Raji (cell line): Measurements from ENCODE around the gene DNAH8.

Experiments
- POLR2A ChIP-seq: IDR thresholded peaks from 2 replicates; pipeline ENCODE4 v1.6.1; 2011; ENCODE audit warnings: low read depth, low read length, control low read depth; ENCODE audit not compliant: insufficient read depth

The DNAH8 gene

GRCh38 chr6:38722727-38723334, 7.7 kb downstream of the DNAH8 start:
- no peak for TF ChIP-seq POLR2A

DNA sequence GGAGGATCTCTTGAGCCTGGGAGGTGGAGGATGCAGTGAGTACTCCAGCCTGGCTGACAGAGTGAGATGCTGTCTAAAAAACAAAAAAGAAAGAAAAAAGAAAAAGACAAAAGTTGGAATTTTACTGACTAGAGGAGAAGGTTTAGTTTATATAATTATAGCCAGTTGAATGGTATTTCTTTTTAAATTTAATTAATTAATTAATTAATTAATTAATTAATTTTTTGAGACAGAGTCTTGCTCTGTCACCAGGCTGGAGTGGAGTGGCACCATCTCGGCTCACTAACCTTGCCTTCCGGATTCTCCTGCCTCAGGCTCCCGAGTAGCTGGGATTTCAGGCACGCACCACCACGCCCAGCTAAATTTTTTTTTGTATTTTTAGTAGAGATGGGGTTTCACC, 8.7 kb downstream of the DNAH8 start:
- TF ChIP-seq POLR2A, result no peak

DNA sequence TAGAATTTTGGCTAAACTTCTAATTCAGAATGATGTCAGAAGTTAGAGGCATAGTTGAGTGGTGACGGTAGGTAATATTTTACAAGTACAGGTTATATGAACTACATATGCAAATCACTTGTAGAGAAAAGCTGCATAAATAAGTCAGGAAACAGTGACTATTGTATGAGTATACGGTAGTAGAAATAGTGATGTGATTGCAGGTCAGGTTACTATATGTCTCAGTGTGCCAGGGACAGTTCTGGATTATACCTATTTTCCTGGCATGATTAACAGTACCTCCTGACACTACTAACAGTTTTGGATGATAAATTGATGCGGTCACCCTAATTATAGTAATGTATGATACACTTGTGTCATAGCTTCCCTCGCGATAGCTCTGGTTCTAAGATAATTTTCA, 9.2 kb downstream of the DNAH8 start:
- no peak for TF ChIP-seq POLR2A

GRCh38 chr6:38725414-38726183, 10.5 kb downstream of the DNAH8 start:
- no peak for TF ChIP-seq POLR2A

GRCh38 chr6:38728203-38728602, 13.1 kb downstream of the DNAH8 start:
- no peak for TF ChIP-seq POLR2A

DNA sequence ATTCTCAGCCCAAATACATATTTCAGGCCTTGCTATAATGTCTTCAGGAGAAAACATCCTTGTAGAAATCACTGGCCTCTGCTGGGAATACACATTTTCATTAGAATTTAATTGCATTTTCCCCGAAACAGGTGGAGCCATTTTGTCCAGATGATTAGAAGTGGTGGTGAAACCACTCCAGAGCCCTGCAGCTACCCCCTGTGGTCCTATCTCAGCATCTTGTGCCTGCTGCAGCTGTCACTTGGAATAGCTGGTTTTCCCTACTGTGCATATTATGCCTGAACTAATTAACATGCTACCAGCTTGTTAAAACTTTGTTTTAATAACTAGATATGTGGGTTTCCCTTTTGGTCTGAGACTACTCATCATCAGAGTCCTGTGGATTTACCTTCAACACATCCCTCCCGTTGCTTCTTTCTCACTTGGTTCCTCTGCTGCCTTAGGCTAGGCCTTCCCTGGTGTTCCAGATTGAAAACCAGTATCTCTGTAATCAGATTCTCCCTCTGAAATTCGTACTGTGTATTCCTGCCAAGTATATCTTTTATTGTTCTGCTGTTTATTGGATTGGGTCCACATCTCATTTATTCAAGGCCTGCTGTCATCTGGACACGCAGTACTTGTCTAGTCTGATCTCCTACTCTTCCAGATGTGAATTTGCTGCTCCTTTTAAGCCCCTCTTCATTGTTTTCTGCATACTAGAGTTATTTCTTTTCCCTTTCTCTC, 15.2 kb downstream of the DNAH8 start:
- no peak for TF ChIP-seq POLR2A

GRCh38 chr6:38736951-38737350, 21.8 kb downstream of the DNAH8 start:
- no peak for TF ChIP-seq POLR2A

GRCh38 chr6:38738261-38738660, 23.1 kb downstream of the DNAH8 start:
- no peak for TF ChIP-seq POLR2A

GRCh38 chr6:38739532-38739931, 24.4 kb downstream of the DNAH8 start:
- TF ChIP-seq POLR2A, result no peak

DNA sequence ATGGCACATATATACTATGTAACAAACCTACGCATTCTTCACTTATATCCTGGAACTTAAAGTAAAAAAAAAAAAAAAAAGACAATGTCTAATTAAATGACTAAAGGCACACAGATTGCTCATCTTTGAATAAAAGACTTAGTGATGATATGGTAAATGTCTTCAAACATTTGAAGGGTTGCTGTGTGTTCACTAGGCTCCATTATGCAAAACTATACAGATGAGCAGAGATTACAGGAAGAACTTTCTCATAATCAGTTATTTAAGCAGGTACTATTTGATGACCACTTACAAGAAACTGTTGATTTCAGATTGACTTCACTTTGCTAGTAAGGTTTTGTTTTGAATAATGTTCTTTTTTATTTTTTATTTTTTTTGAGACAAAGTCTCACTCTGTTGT, 34.4 kb downstream of the DNAH8 start:
- no peak for TF ChIP-seq POLR2A

- TF ChIP-seq POLR2A, result no peak
These were observed 36.0 kb downstream of the DNAH8 start for GRCh38 chr6:38750968-38751615.

- TF ChIP-seq POLR2A, result no peak
These were observed 38.6 kb downstream of the DNAH8 start for GRCh38 chr6:38753707-38754106.

DNA sequence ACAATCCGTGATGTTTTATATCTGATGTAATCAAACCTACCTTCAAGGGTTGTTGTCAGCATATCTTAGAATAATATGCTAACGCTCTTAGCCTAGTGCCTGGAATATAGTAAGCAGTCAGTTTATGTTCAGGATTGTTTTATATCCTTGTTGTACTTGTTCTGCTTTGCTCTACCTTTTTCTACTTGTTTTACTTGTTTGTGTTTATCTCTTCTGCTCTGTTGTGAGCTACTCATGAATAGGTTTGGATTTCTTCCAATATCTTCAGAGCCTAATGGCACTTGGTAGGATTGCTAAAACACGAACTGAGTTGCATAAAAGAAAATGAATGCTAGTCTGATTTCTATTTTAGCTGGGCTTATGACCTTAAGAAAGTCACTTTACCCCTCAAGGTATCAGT, 40.1 kb downstream of the DNAH8 start:
- no peak for TF ChIP-seq POLR2A

GRCh38 chr6:38755874-38756273, 40.8 kb downstream of the DNAH8 start:
- TF ChIP-seq POLR2A, result no peak

GRCh38 chr6:38760097-38760496, 45.0 kb downstream of the DNAH8 start:
- no peak for TF ChIP-seq POLR2A

DNA sequence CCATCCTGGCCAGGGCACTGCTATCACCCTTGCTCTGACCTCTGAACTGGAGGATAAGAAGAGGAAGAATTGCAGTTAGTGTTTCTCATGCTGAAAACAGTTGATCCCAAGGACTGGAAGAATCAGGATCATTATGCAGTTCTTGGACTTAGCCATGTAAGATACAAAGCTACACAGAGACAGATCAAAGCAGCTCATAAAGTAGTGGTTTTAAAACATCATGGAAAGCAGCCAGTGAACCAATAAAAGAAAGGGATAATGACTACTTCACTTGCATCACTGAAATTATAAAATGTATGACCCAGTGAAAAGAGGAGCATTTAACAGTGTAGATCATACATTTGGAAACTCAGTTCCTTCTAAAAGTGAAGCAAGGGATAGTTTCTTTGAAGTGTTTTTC, 47.7 kb downstream of the DNAH8 start:
- TF ChIP-seq POLR2A, result no peak

DNA sequence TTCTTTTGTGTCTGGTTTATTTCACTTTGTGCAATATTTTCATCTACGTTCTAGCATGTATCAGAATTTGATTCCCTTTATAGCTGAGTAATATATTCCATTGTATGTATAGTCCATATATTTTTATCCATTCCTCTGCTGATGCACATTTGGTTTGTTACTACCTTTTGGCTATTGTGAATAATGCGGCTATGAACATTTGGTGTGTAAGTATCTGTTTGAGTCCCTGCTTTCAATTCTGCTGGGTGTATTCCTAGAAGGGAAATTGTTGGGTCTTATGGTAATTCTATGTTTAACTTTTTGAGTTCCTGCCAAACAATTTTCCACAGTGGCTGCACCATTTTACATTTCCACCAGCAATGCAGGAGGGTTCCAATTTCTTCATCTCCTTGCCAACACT, 52.4 kb downstream of the DNAH8 start:
- TF ChIP-seq POLR2A, result no peak
